Measurements from ENCODE around the gene SPNS2. TPM values are rescaled to one million over a fixed set of nuclear protein-coding genes. Genes with fewer than 3 reads are reported as not detected.

Gene SPNS2
- total RNA-seq, 1 experiment from 2014 or later = 28.3 TPM

DNA sequence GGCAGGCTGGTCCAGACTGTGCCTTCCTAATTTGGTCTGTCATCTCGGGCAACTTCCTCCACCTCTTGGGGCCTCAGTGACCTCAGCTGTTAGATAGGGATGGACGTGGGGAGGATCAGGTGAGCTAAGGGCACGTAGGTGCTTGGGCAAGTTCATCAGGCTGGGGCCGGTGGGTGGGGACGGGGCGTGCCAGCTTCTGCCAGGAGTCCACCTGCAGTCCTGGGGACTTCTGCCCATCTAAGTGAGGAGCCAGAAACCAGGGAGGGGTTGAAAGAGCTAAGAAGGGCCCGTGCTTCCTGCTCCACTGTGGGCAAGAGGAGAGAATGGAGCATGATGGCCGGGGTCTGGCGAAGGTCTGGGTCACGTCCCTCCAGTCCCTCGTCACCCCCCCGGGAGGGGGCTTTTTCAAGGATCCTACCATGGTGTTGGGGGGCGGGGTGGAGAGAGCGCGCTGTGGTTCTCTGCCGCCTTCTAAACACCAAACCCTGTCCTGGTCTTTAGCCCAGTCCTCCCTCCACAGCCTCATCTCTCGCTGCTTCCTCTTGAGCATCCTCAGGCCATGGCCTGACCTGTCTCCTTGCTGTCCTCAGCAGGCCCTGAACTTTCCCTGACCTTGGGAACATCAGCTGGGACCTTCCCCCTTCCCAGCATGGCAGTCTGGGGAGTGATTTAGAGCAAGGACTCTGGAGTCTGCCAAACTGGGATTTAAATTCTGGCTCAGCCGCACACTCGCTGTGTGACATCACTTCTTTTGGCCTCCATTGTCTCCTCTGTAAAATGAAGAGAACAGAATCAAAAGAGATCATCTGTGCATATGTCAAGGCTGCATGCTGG, 21.6 kb downstream of the SPNS2 start:
- DNase-seq (ENCODE audit: low spot score) = peak; percentile 17

DNA sequence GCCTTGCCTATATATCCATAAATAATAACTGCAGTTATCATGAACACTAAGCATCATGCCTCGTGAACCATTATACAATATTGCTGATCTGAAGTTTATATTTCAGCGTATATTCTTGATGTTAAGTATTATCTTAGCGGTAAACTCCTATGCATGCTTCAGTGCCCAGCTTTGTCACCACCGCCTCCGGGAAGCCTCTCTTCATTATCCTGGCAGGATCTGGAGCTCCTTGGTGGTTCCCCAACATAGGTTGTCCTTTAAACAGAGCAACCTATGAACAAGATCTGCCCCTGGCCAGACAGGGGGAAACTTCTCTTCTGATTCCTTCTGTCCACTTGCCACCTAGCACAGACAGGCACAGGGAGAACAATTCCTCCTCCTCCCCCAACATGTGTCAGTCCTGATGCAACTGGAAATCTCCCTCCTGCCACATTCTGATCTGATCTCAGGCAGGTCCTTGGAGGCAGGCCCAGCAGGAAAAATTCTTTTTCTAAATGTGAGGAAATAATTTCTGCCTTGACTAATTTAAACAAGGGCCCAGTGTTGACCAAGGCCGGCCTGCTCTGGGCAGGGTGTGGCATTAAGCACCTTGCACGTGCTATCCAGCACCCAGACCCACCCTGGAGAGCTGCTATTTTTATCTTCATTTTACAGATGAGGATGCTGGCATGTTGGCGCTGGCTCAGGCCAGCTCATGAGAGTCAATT, 22.4 kb downstream of the SPNS2 start:
- peak; percentile 78 for DNase-seq (ENCODE audit: low spot score)

DNA sequence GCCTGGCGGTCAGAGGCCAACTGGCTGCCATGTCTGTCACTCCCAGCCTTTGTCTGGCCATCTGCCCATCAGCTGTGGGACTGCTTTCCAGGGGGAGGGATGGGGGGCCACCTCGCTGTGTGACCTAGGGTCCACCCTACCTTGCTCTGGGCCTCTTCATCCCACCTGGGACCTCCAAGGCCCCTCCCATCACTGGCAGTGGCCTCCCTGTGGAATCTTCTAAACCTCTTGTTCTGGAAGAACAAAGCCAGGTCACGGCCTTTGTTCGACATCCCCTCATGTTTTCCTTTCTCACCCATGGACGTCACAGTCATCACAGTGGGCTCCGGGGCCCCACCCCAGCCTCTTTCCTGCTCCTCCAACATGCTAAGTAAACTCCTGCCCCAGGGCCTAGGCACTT, 24.0 kb downstream of the SPNS2 start:
- no peak for DNase-seq (ENCODE audit: low spot score)

DNA sequence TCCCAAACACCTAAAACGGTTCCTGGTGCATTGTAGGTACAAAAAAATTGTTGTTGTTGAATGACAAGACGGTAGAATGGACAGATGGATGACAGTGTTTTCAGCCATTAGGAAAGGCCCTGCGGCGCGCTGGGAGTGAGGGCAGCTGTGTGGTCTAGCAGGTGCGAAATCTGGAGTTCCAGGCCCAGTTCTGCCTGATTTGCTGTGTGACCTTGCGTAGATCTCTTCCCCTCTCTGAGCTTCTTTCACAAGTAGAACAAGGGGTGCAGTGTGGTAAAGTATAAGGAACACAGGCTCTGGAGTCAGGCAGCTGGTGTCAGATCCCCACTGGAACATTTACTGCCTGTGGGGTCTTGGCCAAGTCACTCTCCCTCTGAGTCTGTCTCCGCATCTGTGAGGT, 25.3 kb downstream of the SPNS2 start:
- no peak for DNase-seq (ENCODE audit: low spot score)

DNA sequence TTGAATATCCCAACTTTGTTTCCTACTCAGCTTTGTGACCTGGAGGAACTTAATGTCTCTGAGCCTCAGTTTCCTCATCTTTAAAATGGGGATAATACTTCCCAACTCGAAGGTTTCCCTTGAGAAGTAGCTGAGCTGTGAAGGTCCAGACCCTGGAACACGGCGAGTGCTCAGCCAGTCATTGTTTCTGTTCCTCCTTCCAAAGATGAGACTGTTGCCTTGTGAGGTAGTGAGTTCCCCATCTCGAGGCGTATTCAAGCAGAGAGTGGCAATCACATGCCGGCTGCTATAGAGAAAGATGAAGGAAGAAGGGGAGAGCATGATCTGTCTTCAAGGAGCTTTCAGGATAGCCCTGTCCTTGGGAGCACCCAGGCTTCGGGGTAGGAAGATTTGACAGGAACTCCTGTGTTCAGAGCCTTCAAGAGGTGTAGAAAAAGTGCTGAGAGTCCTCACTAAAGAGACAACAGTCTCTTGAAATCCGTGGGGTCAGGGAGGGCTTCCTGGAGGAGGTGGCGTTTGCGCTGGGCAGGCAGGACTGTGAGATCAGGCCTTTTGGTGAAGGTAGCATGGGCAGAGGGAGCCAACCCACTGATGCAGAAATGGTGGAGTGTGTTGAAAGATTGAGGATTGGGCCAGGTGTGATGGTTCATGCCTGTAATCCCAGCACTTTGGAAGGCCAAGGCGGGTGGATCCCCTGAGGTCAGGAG, 27.2 kb downstream of the SPNS2 start:
- no peak for DNase-seq (ENCODE audit: low spot score)

DNA sequence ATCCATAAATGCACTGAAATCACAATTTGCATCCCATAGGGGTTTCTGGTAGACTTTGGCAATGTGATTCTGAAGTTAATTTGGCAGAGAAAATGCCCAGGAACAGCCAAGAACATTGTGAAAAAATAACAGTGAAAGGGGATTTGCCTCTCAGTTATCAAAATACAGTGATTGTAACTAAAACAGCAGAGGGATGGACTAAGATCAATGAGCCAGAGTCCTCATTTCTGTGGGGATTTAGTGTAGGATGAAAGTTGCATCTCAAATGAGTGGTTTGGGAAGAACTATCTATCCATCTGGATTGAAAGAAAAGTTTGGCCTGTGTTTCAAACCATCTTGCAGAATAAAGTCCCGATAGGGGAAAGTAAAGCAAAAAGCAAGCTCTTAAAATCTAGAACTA, 28.5 kb downstream of the SPNS2 start:
- DNase-seq (ENCODE audit: low spot score) = no peak

DNA sequence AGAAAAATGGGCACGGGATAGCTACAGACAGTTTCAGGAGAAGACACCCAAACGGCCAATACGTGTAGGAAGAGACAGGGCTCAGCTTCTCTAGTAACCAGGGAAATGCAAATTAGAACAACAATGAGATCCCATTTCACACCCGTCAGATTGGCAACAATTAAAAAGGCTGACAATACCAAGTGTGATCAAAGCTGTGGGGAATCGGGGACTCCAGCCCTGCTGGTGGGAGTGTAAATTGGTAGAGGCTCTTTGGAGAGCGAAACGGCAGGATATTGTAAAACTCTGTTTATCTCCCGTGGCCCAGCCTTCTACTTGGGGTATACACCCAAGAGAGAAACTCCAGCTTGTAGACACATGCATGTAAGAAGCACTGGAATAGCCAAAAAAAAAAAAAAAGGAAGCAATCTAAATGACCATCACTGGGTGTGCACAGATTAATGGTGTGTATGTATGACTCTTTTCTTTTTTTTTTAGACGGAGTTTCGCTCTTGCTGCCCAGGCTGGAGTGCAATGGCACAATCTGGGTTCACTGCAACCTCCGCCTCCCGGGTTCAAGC, 29.0 kb downstream of the SPNS2 start:
- DNase-seq (ENCODE audit: low spot score) = no peak

DNA sequence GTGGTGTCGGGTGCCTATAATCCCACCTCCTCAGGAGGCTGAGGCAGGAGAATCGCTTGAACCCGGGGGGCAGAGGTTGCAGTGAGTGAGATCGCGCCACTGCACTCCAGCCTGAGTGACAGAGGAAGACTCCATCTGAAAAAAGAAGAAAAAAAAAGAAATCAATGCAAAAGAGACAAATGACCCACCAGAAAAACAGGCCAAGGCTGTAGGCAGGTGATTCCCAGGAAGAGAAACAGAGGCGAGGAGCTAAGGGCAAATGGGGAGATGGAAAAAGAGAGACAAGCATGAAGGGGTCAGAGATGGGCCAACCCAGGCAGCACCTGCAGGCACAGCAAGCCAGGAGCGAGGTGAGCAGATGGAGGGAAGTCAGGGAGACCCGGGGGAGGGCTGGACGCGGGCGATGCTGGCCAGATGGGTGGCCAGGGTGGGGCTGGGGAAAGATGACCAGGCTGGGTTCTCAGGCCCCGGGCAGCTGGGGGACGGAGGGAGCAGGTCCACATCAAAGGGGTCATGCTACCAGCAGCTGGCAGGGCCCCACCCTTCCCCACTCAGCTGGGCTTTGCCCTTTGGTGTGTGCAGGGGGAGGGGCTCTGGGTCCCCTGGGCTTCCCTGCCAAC, 31.0 kb downstream of the SPNS2 start:
- no peak for DNase-seq (ENCODE audit: low spot score)

DNA sequence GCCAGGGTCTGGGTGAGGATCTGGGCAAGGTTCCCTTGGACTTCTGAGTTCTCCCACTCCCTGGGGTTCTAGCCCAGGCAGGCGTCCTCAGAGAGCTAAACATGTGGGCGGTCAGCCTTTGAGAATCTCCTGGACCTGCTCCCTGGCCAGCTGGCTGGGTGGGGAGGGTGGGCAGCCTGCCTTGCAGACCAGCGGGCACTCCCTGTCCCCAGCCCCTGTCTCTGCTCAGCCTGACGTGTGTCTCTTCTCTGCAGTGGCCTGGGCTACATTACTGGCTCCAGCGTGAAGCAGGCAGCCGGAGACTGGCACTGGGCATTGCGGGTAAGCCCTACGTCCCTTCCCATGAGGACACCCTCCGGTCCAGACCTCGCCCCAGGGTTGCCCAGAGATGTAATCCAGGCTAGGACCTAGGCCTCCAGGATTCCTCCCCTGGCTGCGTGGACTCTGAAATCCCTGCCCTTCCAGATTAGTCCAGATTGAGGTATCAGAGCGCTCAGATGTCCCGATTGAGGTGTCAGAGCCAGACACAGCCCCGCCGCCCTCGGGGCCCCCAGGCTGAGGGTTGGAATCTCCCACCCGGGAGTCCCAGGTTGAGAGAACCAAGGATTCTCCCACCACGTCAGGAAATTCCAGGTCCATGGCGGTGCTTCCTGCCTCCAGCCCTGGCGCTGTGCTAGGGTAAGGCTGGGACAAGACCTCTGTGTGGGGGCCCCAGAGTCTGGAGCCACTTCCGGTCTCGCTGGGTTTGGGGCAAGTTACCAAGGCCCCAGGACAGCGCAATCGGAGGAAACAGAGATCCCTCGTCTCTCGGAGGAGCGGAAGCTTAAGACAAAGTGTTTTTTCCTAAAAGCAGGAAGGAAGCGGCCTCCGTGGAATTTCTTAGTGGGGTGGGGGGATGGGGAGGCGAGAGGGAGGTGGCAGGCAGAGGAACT, 32.4 kb downstream of the SPNS2 start:
- no peak for DNase-seq (ENCODE audit: low spot score)

DNA sequence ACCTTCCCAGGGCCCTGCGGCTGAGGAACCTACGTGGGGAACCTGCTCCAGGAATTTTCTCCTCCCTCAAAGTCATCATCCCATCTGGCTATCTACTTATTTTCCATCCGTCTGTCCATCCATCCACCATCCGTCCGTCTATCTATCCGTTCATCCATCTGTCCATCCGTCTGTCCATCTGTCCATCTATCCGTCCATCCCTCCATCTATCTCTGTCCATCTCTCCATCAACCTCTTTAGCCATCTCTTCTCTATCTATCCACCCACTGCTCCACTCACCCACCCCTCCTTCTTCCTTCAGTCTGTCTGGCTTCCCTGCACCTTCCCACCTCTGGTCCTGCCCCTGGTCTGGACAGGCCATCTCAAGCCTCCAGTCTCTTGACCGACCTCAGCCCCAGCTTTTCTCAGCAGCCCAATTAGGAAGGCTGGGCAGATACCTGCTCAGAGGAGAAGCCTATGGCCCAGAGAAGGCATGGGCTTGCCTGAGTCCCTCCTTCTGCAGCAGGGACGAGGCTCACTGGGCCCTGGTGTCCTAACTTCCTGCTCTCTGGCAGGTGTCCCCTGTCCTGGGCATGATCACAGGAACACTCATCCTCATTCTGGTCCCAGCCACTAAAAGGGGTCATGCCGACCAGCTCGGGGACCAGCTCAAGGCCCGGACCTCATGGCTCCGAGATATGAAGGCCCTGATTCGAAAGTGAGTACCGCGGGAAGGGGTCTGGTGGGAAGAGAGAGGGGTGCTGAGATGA, 33.5 kb downstream of the SPNS2 start:
- no peak for DNase-seq (ENCODE audit: low spot score)

DNA sequence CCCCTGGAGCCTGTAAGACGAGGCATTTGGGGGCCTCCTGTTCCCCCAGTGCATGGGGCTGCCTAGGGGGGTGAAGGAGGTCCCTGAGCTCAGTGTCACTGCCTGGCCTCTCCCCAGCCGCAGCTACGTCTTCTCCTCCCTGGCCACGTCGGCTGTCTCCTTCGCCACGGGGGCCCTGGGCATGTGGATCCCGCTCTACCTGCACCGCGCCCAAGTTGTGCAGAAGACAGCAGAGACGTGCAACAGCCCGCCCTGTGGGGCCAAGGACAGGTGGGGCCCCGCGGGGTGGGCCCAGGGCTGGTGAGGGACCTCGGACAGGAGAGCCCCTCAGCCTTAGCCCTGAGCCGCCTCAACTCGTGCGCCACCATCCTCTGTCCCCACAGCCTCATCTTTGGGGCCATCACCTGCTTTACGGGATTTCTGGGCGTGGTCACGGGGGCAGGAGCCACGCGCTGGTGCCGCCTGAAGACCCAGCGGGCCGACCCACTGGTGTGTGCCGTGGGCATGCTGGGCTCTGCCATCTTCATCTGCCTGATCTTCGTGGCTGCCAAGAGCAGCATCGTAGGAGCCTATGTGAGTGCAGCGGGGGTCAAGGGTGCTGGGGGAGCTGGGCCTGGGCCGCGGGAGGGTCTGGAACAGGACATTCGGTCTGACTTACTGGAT, 34.3 kb downstream of the SPNS2 start:
- DNase-seq (ENCODE audit: low spot score) = no peak

DNA sequence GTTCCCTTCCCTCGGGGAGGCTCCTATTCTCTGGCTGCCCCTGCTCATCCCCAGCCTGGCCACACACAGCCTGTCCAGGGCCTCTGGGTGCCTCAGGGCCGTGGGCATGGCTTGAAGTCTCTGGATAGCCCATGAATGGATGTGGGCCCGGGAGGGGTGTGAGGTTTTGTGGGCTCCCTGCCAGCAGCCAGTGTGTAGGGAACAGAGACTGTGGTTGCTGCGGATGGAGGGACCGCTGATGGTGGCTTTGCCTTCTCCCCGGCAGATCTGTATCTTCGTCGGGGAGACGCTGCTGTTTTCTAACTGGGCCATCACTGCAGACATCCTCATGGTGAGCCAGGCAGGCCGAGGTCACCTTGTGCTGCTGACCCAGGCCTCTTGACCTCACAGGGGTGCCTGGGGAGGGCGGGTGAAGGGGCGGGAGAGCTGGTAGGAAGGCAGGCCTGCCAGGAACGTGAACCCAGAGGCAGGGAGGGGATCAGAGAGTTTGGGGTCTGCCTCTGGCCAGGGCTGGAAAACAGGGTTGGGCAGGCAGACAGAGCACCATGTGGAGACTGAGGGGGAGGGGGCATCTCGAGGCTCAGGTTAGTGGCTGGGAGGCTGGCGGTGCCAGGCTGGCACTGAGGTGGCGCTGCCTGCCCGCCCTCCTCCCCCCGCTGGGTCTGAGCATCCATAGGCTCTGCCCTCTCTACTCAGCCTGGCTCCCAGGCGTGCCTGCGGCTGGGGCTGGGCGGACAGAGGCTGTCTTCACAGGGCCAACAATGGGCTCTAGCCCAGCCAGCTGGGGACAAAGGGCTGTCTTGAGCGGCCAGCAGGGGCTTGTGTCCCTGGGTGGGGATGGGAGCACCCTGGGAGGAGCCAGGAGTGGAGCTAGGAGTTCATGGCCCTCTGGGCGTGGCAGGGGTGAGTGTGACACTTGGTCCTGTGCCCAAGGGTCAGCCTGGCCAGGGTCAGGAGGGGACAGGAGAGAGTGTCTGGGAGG, 35.1 kb downstream of the SPNS2 start:
- peak; percentile 21 for DNase-seq (ENCODE audit: low spot score)

DNA sequence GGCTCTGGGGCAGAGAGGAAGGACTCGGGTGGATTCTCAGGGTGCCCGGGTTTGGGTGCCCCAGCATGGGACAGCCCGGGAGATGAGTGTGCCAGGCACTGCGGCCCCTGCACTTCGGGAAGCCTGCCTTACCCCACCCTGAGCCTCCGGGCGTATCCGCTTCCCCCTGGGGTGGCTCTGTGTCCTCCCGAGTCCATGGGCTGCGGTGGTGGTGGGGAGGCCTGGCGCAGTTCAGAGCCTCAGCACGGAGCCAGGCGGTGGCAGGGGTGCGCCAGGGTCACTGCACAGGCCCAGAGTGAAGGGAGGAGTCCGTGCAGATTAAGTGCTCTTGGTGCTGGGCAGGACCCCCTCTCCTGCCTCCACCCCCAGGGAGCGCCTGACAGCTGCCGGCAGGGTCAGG, 35.8 kb downstream of the SPNS2 start:
- no peak for DNase-seq (ENCODE audit: low spot score)

DNA sequence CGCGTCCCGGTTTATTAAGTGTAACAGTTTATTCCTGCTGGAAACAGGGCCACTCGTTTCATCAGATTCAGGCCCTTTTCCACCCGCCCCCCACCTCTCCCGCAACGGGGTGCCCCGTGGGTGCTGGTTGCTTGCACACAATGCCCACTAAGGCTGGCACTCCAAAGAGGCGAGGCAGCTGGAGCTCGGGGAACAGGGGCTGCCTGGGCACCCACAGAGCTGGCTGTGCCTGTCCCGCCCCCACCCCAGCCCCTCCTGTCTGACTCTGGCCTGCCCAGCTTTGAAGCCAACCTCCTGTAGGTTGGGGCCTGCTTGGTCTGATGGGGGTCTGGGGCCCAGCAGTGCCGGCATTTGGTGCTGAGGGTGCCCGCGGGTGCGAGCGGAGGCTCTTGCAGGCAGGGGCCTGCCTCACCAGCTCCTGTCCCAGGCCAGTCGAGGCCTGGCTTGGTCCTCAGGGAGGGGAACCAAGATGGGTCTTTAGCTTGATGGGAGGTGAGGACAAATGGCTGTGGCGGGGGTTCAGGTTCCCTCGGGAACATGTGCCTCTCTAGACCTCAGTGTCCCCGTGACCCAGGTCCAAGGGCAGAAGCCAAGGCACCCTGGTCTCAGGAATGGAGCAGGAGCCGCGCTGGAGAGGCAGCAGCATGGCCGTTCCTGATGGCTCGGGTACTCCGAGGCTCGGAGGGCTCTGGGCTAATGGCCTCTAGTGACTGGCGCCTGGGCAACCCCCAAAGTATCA, 36.4 kb downstream of the SPNS2 start:
- no peak for DNase-seq (ENCODE audit: low spot score)

DNA sequence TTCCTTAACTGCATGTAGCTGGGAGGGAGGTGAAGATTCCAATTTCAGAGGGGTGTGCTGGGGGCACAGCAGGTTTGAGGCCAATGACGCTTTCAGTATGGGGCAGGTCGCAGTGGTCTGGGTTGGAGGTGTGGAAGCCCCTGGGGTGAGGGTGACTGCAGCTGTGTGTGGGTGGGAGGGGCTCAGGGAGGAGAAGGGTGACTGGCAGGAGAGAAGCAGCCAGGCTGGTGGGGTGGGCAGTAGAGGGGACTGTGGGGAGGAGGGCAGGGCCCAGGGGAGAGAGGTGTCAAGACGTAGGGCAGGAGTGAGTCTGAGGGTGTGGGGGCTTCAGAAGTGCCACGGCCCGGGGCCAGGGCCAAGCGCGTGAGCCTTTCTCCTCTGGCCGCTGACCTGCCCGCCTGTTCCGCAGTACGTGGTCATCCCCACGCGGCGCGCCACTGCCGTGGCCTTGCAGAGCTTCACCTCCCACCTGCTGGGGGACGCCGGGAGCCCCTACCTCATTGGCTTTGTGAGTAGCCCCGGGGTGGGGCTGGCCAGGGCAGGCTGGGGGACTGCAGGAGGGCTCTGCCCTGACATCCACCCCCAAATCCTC, 37.1 kb downstream of the SPNS2 start:
- no peak for DNase-seq (ENCODE audit: low spot score)

DNA sequence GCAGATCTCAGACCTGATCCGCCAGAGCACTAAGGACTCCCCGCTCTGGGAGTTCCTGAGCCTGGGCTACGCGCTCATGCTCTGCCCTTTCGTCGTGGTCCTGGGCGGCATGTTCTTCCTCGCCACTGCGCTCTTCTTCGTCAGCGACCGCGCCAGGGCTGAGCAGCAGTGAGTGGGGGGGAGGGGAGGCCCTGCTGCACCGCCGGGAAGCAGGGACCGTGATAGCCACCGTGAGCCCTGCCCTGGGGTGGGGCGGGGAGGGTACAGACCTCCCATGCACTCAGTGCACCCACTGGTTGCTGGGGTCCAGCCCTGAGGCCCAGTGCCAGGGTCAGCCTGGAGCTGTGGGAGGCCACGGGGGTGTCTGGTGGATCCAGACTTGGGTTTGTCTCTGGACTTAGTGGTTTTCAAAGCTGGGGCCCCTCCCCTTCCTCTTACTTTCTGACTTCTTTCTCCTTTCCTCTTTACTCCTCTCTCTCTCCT, 37.6 kb downstream of the SPNS2 start:
- DNase-seq (ENCODE audit: low spot score) = no peak

Data from A172 (cell line).